Fibroblast of pulmonary artery (primary cell): ENCODE measurements around the gene CST11.

Source experiments
- DNase-seq: peaks from one replicate; pipeline ENCODE4 v3.0.0-alpha.2; 2010; ENCODE audit warnings: low read depth
- H3K4me3 ChIP-seq: replicated peaks from 2 replicates; pipeline ENCODE4 v1.5.1; 2011; ENCODE audit warnings: low read depth, mild to moderate bottlenecking, control low read depth, low read length, moderate library complexity
- CTCF ChIP-seq: IDR thresholded peaks from 2 replicates; pipeline ENCODE4 v1.5.1; 2011; ENCODE audit warnings: mild to moderate bottlenecking, control low read depth, low read length, inconsistent platforms; ENCODE audit errors: missing control alignments

Gene CST11

GRCh38 chr20:23420943-23421931, 31.4 kb downstream of the CST11 start, which contains the start of gene NAPB:
NAPB (minus strand) TSS chr20:23421488; CDS start chr20:23421402, 86 bp downstream.
- TF ChIP-seq CTCF, result peak; percentile 13
- peak within 1 kb of the TSS; percentile 90 for H3K4me3 ChIP-seq
- peak; percentile 92 for DNase-seq

DNA sequence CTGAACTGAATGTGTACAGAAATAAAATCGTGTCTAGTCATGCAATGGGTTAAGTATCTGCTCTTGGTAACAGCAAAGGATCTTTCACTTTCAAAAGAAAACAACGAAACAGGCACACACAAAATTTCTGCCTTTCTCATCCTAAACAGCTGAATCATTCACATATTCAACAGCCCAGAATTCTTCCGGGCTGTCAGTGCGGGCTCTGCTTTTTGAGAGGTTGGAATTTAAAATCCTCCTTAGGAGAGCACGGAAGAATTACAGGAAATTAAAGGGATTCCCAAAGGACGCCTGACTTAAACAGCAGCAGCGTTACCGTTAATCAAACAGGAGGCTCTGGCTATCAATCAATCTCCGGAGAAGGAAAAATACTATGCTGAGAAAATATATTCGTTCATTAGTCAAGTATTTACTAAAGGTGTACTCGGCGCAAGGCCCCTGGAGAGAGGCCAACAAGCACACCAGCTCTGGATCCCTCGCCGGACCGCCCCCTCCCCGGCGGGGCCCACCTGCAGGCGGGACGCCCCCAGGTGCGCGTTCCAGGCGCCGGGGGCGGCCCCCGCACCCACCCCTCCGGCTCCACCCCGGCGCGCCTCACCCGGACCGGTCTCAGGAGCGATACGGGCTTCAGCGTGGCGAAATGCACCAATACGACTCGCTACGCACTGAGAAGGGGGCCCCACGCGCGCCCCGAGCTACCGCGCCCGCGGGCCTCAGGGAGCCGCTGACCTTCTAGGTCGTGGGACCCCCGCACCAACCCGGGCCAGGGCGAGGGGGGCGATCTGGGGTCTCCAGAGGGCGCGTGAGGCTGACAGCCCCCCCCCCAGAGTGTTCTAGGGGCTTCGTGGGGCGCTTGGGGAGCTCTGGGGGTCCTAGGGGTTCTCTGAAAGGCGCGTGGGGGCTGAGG, 32.4 kb downstream of the CST11 start:
- no peak for TF ChIP-seq CTCF
- peak overlapping the region; percentile 90 for H3K4me3 ChIP-seq
- peak; percentile 70 for DNase-seq

DNA sequence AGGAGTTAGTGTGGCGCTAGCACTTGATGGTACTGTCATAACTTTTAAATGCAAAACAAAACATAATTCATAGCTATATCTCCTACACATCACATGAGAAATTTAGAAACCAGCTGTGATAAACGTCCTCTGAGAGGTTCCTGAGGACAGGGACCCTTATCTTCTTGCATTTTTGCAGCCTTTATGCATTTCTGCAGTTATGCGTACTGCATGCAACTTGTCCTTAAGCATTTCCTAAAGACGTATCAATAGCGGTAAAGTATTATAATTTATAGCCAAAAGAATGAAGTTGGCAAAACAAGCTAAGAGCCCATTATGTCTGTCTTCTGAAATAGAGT, 33.0 kb downstream of the CST11 start:
- no peak for DNase-seq
- peak overlapping the region; percentile 90 for H3K4me3 ChIP-seq
- no peak for TF ChIP-seq CTCF

DNA sequence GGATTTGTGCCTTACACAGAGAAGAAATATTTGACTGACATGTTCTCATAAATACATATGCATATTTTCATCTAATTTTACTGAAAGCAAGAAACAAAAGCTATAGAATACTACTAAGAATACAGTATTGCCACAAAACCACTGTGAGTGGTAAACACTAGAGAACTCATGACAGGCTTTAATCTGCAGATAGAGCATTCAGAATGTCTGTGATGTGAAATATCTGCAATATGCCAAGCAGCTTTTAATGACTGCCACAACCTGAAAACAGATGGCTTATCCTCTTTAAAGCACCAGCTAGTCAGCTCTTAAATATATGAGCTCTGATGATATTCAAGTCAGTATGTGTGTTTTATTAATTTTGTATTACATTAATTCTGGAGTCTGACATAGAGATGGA, 34.8 kb downstream of the CST11 start:
- no peak for TF ChIP-seq CTCF
- no peak for DNase-seq
- no peak overlapping the region for H3K4me3 ChIP-seq

GRCh38 chr20:23415959-23416583, 36.6 kb downstream of the CST11 start:
- no peak for DNase-seq
- no peak for TF ChIP-seq CTCF
- H3K4me3 ChIP-seq, result no peak overlapping the region

GRCh38 chr20:23415555-23415954, 37.1 kb downstream of the CST11 start:
- no peak for TF ChIP-seq CTCF
- H3K4me3 ChIP-seq, result no peak overlapping the region
- no peak for DNase-seq
